GM18505 (cell line): ENCODE measurements around the gene ARL2.
"Not testable (repeated sequence)": the region's sequence is repeated elsewhere in the genome, so short reads cannot be mapped to it uniquely, and the experiment has no call there.

ENCODE experiments used
- ATAC-seq: cut with Tn5 transposase; IDR thresholded peaks from one replicate; pipeline ENCODE4 v1.9.1; 2021; ENCODE audit not compliant: unreplicated experiment
- POLR2A ChIP-seq: IDR thresholded peaks from 4 replicates; pipeline ENCODE4 v1.6.1; 2011; ENCODE audit warnings: borderline replicate concordance; ENCODE audit not compliant: insufficient read depth, insufficient read length; ENCODE audit errors: extremely low read depth

Gene ARL2

DNA sequence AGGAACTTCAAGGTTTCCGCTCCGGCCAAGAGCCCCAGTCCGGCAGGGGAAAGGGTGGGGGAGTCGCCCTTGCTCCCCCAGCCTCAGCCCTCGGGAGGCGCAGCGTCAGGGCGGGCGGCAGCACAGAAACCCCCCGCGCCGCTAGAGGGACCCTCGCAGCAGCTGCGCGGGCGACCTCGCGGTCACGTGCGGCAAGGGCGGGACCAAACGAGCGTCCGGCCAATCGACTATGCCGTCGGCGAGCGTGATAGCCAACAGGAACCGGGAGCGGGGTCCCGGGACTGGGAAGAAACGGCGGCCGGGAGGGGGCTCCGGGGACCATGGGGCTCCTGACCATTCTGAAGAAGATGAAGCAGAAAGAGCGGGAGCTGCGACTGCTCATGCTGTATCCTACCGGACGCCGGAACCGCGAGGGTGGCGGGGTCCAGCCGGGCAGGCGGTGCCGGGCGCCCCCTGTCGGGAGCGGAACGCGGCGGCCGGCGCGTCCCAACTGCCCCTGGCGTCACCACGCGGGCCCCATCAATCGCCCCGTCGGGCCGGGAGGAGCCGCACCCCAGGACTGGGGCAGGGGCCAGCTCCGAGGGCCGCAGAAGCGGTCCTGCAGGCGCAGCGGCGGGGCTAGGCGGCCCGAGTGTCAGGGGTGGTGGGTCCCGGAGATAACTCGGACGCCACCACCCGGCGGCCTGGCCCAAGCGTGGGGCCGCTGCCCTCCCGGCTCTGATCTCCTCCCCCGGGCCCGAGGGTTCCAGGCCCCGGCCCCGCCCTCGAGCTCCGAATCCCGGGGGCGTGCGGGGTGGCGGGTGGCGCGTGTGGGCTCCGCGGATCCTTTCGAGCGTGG lies at the start of gene ARL2:
TSS of gene ARL2 (plus strand) at position 273 of the 838 bp plus-strand sequence. CDS start at position 321, 48 bp downstream.
- peak; percentile 79 for ATAC-seq
- peak; percentile 61 for TF ChIP-seq POLR2A

DNA sequence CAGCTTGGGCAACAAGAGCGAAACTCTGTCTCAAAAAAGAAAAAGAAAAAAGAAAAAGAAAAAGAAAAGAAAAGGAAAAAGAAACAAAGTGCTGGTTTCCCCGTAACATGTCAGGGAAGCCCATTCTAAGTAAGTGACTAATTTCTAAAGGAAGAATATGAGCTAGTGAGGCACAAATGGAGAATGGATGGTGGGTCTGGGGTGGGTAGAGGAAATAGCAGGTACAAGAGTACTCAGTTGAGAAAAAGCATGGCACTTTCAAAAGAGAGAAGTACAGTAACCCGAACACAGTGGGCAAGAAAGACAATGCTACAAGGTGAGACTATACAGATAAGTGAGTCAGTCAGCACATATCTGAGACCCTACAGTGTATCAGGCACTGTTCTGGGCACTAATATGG lies 46.6 kb upstream of the ARL2 start:
- ATAC-seq = no peak
- TF ChIP-seq POLR2A = no peak

DNA sequence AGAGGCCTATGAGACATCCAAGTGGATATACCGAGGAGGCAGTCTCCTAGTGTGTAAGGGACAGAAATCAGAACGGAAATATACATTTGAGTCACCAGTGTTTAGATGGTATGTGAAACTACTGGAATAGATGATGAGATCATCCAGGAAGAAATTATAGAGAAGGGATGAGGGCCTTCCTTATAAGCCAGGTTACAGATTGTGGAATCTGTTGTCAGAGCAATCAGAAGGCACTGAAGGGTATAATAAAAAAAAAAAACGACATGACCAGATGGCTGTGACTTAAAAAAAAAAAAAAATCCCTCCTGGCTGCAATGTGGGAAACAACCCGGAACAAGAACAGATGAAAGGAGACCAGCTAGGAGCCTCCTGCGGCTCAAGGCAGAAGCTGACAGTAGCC lies 44.8 kb upstream of the ARL2 start:
- ATAC-seq = no peak

DNA sequence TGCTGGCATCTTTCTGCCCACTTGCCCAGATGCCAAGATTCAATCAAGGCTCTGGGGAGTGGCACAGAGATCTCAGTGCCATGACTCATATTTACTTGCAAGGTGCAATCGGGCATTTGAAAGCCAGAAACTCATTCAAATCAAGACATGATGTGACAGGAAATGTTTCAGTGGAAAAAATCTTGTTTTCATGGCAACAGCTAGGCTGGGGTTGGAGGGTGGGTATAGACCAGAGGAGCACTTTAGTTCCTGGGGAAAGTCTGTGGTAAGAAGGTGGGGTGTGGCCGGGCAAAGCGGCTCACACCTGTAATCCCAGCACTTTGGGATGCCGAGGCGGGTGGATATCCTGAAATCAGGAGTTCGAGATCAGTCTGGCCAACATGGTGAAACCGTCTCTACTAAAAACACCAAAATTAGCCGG lies 43.2 kb upstream of the ARL2 start:
- no peak for TF ChIP-seq POLR2A
- no peak for ATAC-seq

More for the DNA sequence above, 44.8 kb upstream of the ARL2 start:
- TF ChIP-seq POLR2A = no peak

DNA sequence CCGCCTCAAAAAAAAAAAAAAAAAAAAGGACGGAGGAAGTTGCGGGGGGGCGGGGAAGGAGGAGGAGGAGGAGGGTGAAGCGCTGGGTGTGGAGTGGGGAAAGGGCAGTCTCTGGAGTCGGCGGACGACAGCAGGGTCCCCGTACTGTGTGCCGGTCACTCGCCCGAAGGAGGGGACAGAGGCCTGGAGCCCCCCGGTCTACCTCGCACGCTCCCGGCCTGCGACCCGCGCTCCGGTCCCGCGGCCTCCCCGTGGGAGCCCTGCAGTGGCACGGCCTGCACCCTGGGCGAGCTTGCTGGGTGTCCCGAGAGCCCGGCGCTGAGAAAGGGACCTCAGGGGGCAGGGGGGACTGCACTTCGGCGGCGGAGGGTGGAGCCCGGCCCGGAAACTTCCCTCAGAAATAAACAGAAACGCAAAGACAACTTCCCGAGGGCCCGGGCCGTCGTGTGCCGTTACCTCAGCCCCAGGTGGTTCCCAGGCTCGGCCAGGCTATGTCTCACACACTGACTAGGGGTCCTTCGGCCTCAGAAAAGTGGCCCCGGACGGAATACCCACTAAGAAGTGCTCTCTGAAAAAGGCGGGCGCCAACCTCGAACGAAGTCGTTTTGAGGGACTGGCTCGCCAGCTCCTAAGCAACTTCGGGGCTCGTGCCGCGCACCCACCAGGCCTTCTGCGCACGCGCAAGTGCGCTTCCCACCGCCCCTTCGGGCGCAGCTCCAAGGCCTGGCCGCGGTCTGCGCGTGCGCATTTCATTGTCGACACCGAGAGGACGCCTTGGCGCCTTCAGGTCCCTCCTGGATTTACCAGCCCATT lies 42.3 kb upstream of the ARL2 start, which contains the start of gene MAJIN:
TSS of gene MAJIN (minus strand) at position 688 of the 813 bp plus-strand sequence. CDS start 12,703 bp downstream, outside the sequence.
- no peak for ATAC-seq
- no peak for TF ChIP-seq POLR2A

DNA sequence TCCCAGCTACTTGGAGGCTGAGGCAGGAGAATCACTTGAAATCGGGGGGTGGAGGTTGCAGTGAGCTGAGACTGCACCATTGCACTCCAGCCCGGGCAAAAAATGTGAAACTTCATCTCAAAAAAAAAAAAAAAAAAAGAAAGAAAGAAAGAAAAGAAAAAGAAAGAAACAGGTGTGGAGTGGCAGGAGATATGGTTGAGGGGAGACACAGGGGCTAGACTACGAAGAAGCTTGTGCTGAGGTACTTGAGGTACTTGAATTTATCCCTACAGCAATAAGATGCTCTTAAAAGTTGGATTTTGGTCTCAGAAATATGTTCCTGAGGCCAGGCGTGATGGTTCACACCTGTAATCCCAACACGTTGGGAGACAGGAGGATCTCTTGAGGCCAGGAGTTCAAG lies 39.8 kb upstream of the ARL2 start:
- ATAC-seq = no peak
- TF ChIP-seq POLR2A = no peak

DNA sequence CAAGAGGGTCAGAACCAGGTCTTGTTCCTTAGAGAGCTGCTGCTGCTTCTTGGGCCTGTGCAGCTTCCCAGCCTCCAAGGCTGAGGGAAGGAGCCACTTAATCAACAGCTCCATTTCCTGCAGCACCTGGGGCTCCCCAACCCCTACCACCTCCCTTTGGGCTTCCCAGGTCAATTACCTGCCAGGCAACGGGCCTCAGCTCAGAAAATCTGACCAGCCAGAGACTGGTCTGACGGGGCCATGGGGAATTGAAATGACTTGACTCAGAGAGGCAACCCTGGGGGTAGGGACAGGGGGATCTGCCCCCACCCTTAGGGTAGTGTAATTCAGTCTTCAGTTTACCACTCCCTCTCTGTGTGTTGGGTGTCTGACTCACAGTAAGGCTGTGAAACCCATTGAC lies 37.3 kb upstream of the ARL2 start:
- no peak for ATAC-seq

DNA sequence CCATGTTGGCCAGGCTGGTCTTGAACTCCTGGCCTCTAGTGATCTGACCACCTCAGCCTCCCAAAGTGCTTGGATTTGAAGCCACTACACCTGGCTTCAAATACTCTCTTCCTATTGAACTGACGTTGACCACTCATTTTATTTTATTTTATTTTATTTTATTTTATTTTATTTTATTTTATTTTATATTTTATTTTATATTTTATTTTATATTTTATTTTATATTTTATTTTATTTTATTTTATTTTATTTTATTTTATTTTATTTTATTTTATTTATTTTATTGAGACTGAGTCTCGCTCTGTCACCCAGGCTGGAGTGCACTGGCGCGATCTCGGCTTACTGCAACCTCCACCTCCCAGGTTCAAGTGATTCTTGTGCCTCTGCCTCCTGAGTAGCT lies 30.6 kb upstream of the ARL2 start:
- ATAC-seq = not testable (repeated sequence)

More for the DNA sequence above, 37.3 kb upstream of the ARL2 start:
- TF ChIP-seq POLR2A = no peak

DNA sequence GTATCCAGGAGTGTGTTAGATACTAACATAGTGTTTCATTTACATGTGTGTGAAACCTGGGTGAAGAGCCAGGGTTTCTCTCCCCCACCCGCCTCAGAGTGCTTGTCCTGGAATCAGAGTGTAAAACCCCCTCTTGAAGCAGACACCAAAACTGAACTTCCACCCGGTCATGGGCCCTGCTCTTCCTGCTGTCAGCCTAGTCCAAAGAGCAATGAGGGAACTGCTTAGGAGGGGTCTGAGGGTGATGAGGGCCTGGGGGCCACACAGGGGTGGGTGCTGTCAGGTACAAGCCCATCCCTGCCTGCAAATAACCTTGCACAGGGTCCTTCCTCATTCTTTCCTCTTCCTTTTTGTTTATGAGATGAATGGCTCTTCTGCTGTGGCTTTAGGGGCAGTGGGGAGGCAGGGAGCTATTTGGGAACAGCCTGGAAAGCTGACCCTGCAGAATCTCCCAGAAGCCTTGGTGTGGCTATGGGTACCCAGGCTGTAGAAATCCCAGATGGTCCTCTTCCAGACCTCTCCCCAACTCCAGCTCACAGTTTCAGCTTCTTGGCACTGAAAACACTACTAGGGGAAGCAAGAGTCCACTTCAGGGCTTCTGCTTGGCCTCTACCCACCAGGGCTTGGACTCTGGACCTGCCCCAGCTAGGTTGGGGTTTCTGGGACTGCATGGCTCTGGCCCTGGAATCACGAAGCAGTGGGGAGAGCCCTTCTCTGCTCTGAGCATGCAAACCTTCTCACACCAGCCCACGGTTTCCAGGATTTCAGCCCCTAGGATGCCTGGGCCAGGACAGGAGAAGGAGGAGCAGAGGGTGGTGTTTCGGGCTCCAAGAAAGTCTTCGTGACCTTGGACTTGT lies 25.7 kb upstream of the ARL2 start:
- TF ChIP-seq POLR2A = no peak
- no peak for ATAC-seq

DNA sequence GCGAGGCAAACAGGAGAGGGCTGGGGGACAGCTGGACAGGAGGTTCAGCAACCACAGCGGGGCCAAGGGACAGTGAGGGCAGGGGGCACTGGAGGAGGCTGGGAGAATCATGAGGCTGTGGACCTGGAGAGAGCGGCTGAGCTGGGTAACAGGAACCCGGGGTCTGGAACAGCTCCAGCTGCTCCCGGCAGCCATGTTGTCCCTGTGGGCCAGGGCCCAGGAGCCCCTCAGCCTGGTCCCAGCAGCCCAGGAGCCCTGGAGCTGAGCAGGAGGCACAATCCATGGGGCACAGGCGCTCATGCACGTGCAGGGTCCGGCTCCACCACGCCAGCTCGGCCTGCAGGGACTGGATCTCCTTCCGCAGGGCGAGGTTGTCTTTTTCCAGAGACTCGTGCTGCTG lies 24.5 kb upstream of the ARL2 start:
- ATAC-seq = no peak
- TF ChIP-seq POLR2A = no peak

DNA sequence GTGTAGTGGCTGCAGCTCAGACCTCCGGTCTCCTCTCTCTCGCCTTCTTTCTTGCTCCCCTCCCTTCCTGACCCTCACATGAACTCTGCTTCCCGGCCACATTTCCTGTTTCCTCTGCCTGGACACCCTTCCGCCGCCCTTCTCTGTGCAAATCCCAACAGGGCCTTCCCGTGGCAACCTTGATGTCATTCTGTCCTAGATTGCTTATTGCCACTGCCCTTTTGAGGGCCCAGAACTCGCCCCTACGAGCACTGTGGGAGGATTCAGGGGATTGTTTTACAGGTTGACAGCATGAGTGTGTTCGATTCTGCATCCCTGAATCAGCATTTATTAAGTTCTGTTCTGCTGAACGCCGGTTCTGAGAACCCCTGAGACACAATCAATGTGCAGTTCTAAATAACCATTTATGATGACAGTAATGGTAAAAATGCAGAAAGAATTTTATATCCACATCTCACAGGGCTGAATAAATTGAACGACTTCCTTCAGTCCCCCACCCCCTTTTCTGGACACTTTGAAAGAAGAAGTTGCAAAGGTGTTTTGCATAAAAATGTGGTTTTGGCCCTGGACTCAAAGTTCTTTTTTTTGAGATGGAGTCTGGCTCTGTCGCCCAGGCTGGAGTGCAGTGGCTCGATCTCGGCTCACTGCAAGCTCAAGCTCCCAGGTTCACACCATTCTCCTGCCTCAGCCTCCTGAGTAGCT lies 23.6 kb upstream of the ARL2 start:
- TF ChIP-seq POLR2A = no peak
- ATAC-seq = no peak

DNA sequence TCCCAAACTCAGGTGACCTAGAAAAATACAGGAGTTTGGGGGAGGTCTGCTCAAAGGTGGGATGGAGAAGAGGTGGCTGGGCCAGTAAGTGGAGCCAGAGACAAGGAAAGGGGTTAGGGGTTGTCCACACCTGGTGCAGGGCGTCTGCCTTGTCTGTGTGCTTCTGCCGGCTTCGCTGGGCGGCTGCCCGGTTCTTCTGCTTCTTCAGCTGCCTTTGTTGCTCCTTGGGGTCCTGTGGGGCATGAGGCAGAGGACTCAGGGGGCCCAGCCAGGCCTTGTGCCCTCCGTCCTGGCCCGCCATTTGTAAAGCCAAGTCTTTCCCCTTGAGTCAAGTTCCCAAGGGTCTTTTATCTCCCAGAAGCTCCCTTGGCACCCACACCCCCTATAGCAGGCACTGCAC lies 19.6 kb upstream of the ARL2 start:
- no peak for ATAC-seq
- TF ChIP-seq POLR2A = no peak

DNA sequence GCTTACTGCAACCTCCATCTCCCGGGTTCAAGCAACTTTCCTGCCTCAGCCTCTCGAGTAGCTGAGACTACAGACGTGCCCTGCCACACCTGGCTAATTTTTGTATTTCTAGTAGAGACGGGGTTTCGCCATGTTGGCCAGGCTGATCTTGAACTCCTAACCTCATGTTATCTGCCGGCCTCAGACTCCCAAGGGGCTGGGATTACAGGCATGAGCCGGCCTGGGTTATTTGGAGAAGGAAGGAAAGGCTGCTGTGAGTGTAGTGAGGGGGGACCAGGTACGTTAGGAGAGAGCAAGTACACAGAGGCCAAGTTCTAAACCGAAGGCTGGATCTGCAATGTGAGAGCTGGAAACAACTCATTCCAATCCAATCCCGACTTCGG lies 17.6 kb upstream of the ARL2 start:
- no peak for ATAC-seq
- no peak for TF ChIP-seq POLR2A

DNA sequence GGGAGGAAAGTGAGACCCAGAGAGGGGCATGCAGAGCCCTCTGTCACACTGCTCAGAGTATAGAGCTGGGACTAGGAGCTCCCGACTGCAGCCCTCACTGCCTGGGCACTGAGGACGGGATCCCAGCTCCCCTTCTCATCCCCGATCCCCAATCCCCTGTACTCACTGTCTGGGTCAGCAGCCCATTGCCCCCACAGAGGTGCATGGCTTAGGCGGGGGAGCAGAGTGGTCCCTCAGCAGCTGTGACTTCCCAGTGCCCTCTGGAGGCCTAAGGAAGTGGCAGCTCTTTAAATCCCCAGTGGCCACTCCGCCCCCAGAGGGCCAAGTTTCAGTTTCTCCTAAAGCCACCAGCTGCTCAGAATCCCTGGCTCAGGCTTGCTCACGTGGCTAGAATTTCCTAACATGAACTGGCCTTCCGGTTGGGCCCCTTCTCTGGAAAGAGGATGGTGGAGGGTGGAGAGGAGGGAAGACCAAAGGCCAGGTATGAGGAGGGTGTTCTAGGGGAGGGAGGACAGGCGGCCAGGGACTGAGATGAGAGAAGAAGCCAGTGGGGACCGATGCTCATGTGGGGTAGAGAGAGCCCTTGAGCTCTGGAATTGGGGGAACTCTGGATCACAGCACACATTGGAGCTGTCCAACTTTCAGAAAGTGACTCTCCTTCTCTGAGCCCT lies 17.1 kb upstream of the ARL2 start, which contains the start of gene BATF2:
TSS of gene BATF2 (minus strand) at position 262 of the 671 bp plus-strand sequence. CDS start at position 205, 57 bp downstream.
- ATAC-seq = no peak
- no peak for TF ChIP-seq POLR2A
